GM21515 (cell line): ENCODE measurements around the gene MEOX1.
"Not testable (repeated sequence)": the region's sequence is repeated elsewhere in the genome, so short reads cannot be mapped to it uniquely, and the experiment has no call there.

Source experiments
- ATAC-seq: cut with Tn5 transposase; IDR thresholded peaks from one replicate; pipeline ENCODE4 v1.9.1; 2021; ENCODE audit not compliant: unreplicated experiment

Gene MEOX1

GRCh38 chr17:43620147-43620546 lies 41.6 kb downstream of the MEOX1 start:
- no peak for ATAC-seq

DNA sequence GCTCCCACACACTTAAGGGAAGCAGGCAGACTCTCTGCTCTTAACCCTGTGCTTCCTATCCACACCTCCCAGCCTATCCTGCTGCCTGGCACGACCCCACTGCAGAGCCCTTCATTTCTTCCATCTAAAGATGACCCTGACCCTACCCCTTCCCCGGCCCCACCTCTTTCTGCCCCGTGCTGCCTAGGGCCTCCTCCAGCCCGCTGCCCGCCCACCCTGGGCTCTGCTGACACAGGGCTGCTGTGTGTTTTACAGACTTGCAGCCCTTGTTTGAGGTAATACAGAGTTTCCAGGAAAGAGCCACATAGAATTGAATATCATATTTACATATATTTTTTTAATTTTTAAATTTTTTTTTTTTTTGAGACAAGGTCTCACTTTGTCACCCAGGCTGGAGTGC lies 42.0 kb downstream of the MEOX1 start:
- no peak for ATAC-seq

GRCh38 chr17:43618276-43618675 lies 43.4 kb downstream of the MEOX1 start:
- ATAC-seq = no peak

DNA sequence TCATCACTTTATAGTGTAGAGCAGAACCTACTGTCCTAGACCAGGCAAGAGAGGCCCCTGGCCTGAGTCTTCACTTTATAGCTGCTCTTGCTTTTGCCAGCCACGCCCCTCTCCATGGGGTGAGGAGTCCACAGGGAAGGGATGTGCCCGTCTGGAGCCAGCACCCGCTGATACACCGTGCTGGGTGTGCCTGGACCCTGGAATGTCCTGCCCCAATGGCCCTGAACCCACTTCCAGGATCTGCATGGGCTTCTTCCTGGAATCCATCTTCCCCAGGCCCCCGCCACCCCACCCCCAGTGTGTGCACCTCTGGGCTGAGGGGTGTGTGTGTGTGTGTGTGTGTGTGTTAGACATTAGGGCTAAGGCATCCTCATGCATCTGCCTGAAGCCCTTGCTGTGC lies 44.9 kb downstream of the MEOX1 start:
- no peak for ATAC-seq

DNA sequence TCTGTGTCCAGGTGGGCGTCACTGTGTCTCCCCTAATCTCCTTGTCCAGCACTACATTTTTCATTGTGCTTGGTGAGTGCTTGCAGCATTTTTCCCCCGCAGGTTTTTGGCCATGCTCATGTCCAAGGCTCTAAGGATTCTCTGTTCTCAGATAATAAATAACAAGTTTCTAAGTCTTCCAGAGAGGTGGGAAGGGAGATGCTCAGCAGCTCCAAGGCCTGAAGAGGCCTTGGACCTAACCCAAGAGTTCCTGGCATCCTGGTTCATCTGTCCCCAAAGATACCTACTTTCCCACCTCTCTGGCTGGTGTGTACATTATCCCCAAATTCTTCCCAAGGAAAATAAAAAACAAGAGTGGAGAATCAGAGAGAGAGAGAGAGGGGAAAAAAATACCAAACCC lies 45.3 kb downstream of the MEOX1 start:
- ATAC-seq = no peak

- no peak for ATAC-seq
These were observed 45.7 kb downstream of the MEOX1 start for GRCh38 chr17:43616029-43616351.

DNA sequence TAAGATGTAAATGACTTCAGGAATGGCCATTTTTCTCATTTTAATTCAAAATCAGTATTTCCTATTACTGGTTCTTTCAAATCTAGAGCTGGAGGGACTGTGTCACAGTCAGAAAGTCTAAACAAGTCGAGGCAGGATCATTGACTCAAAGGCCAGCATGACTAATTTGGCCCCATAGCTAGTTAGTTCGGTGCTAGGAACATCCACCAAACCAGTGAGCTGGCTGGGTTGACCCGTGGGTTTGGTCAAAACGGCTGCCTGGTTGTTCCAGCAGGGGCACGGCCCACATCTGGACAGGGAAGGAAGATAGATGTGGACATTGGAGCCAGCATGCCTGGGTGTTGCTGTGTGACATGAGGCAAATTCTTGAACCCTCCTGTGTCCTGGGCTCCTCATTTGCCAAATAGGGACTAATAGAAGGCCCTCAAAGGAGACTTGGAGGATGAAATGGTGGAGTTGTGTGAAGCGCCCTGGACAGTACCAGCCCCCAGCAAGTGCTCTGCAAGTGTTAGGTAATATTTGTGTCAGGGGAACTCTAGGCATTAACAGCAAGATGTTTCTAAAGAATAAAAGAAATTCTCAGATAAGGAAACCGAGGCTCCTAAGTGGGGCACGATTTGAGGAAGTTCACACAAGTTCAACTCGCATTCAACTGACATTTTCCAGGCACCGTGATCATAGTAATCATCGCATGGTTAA lies 46.2 kb downstream of the MEOX1 start:
- ATAC-seq = no peak

GRCh38 chr17:43614561-43614960 lies 47.2 kb downstream of the MEOX1 start:
- no peak for ATAC-seq

DNA sequence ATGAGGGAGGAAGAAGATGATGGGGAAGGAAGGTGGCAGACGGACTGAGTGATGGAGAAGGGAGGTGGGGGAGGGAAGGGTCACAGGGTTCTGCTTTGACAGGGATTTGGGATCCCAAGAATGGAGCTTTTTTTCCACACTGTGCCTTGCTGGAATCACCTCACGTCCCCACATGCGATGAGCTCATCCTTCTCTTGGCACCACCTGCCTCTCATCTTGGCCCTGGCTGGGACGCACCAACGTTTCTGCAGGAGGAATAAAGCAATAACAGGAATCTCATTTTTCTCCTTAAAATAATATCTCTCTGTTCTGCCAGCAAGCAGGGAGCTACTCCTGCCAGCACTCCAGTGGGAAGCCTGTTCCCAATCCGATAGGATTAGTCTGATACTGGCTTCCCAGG lies 47.8 kb downstream of the MEOX1 start:
- no peak for ATAC-seq

GRCh38 chr17:43612515-43612914 lies 49.2 kb downstream of the MEOX1 start:
- no peak for ATAC-seq

DNA sequence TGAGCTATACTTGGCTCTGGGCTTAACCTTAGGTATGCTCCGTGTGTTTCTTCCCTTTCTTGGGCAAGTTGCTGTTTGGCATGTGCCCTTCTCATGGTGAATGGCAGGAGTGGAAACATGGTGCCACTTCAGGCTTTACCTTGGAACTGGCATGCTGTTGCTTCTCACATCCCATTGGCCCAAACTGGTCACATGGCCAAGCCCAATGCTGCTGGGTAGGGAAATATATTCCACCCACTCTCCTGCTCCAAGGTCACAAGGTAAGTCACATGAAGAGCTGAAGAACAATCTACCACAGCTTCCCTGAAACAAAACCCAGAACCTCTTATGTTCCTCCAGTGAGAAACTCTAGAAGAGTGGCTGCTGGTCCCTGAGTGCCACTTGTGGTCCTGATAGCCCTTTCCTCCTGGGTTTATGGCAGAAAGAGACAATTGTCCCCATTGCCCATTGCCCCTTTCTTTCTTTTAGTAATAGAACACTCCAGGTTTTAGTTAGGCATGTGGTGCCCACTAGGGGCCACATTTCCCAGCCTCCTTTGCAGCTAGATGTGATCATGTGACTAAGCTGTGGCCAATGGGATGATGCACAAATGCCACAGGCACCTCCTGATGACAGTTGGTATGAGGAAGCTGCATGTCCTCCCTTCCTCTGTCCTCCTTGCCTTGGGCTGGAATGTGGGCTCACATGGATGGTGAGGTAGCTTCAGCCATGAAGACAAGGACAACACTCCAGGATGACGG lies 50.3 kb downstream of the MEOX1 start:
- ATAC-seq = no peak

DNA sequence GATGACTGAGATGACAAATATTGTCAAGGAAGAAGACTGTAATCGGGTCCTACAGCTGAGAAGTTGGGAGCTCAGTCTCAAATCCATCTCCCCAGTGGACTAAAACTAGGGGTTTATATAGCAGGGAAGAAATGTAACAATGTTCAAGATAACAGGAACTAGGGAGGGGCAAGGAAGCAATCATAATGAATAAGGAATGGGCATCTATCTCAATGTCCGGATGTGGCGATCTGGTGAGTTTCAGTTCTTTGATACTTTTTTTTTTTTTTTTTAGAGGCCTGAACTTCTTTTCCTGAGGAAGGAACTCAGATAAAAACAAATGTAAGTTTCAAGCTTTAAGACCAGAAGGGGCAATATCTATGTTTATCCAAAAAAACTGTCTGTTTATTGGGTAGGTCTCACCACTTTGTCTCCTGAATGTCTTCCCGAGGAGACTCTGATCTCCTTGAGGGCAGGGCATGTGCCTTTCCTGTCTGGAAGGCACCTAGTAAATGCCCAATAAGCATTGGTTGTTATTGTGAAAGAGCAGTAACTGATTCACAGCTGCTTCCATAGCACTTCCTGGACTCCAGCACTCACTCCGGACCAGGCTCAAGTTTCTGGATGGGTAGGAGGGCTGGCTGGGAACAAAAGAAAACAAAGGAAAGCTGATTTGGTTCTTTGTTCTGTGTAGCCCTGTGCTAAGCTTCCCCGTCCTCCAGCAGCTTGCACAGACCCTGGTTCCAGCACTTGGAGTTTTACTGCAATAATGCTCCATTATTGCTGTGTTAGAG lies 51.9 kb downstream of the MEOX1 start:
- ATAC-seq = no peak

DNA sequence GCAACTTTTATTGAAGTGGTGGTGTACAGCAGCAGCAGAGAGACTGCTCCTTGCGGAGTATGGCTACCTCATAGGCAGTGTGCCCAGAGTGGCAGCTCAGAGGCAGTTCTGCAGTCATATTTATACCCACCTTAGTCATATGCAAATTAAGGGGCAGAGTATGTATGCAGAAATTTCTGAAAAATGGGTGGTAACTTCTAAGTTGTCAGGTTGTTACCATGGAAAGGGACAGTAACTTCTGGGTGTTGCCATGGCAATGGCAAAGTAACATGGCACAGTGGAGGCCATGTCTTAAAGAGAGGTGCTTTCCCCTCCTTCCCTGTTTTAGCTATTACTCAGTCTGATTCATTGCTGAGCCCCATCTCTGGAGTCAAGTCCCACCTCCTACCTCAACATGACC lies 53.4 kb downstream of the MEOX1 start:
- ATAC-seq = no peak

- ATAC-seq = no peak
These were observed 57.2 kb downstream of the MEOX1 start for GRCh38 chr17:43604549-43604948.

DNA sequence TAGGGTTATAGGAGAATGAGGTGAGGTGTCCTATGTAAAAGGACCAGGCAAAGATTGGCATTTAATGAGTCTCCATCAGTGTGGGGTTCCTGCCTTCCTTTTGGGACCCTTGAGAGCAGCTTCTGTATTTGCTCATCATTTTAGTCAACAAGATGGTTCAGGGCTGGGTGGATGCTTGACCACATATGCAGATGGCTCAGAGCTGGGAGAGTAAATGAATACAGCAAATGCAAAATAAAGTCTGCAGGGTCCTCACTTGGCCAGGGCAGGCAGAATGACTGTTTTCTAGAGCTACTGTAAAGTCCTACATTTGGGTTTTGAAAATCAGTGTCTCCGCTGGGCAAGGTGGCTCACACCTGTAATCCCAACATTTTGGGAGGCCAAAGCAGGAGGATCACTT lies 58.4 kb downstream of the MEOX1 start:
- ATAC-seq = no peak

DNA sequence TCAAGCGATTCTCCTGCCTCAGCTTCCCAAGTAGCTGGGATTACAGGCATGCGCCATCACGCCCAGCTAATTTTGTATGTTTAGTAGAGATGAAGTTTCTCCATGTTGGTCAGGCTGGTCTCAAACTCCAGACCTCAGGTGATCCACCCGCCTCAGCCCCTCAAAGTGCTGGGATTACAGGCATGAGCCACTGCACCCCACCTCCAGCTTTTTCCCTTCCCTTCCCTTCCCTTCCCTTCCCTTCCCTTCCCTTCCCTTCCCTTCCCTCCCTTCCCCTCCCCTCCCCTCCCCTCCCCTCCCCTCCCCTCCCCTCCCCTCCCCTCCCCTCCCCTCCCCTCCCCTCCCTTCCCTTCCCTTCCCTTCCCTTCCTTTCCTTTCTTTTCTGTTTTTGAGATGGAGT lies 59.2 kb downstream of the MEOX1 start:
- ATAC-seq = not testable (repeated sequence)

DNA sequence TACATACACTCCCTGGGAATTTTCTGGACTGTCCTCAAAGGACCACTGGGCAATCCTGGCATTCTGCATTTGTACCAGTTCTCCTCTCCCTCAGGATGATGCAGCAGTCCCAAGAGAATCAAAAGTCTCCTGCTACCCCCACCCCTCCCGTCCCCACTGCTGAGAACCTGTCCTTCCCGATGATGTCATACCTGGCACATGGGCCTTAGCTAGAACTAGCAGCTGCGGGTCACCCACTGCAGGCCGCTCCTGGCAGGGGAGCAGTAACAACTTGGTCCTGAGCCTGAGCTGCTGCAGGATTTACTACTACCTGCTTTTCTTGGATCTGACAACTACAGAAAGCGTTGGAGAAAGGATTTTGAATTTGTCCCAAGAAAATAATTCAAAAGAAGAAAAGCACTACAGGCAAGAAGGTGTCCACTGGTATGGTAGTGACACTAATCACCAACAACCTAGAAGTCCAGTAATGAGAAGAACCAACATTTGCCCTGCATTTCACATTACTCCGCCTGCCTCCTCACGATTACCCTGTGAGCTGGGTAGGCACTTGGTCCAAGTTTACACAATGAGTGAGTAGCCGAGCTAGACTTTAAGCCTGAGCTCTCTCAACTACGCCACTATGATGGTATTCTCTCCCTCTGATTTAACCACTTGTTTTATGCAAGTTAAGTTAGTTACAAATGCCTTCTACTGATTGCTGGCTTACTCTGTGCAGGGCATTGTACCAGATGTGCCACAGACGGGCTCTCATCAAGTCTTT lies 60.3 kb downstream of the MEOX1 start:
- no peak for ATAC-seq

GRCh38 chr17:43599835-43600234 lies 61.9 kb downstream of the MEOX1 start:
- ATAC-seq = no peak

GRCh38 chr17:43599046-43599395 lies 62.7 kb downstream of the MEOX1 start:
- no peak for ATAC-seq

GRCh38 chr17:43598357-43599045 lies 63.2 kb downstream of the MEOX1 start:
- ATAC-seq = no peak
